Body of pancreas (tissue), 4 donors: Measurements from ENCODE around the gene HENMT1.

Source experiments
- CTCF ChIP-seq, 7 experiments: fragments of 450-650 bp in 4 of 7; fragments of 200-600 bp in 3 of 7; sonication (generic) in 3 of 7; IDR thresholded peaks; one replicate each; pipeline ENCODE4 v1.5.1; 2016 to 2019; ENCODE audit warnings: antibody characterized with exemption in 7 of 7
- POLR2A ChIP-seq, 3 donors: fragments of 450-650 bp; IDR thresholded peaks; one replicate each; pipeline ENCODE4 v1.6.1; 2016; ENCODE audit warnings: antibody characterized with exemption in 3 of 3, mild to moderate bottlenecking in 2 of 3

DNA sequence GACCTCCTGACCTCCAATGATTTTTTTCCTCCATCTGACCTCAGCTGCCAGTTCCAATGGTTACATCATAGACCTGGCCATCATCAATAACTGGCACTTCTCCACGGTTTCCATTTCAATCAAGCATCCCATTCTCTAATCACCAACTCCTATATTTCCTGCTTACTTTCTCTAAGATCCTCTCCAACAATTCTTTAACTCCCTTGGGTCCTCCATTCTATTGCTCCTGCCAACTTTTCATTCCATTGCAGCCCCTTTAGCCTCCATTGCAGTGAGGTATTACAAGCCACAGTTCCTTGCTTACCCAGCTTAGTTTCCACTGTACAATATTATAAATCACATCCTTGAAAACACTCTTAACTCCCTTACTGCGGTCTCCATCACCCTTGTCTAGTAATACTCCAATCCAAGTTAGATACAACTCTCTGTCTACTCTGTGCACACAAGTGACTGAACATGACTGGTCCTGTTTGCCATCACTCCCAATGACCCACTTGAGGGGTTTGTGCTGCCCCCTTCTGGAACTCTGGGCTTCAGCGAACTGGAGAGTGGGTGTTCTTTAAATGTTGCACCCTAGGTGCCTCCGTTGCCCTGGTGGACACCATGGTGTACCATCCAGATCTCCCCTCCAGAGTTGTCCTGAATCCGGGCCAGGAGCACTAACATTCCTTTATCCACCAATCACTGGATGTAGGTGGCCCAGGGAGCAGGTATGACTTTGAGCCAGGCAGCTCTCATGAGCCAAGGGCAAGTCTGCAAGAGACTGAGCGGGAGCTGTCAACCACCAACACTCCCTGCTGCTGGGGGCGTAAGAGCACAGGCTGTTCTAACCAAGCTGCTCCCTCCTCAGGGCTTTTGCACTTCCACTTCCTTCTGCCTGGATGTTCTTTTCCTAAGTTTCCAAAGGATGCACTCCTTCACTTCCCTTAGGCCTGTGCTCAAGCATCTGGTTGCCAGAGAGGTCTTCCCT is 48.1 kb upstream of the HENMT1 start:
- peak in 2 of 7 experiments; percentile 13 to 18 for TF ChIP-seq CTCF (IDR thresholded peaks at IDR 0.05)
- no peak for TF ChIP-seq POLR2A (IDR thresholded peaks at IDR 0.05)
